ENCODE measurements around the gene ZC3H11A. TPM values are rescaled to one million over a fixed set of nuclear protein-coding genes. Genes with fewer than 3 reads are reported as not detected.
"Not testable (repeated sequence)": the region's sequence is repeated elsewhere in the genome, so short reads cannot be mapped to it uniquely, and the experiment has no call there.

ZC3H11A gene
- total RNA-seq, 6 donors from 2014 or later, result 59.4 to 133 (median 78.6) TPM

- H3K27ac ChIP-seq, result no peak overlapping the region
- TF ChIP-seq POLR2AphosphoS5 (IDR thresholded peaks at IDR 0.05) (no peak), EP300 (IDR thresholded peaks at IDR 0.05) (no peak)
- no peak for DNase-seq
- H3K27me3 ChIP-seq, result no peaks in the 10 kb centered on the region
- no peak overlapping the region for H3K4me3 ChIP-seq
- H3K36me3 ChIP-seq, result no peaks in the 10 kb centered on the region
- H3K4me1 ChIP-seq, result peaks cover 0 to 3% (median 2%) of the 10 kb centered on the region in 4 donors
- H3K9me3 ChIP-seq, result no peaks in the 10 kb centered on the region
- WGBS, 2 donors, result 77 to 79% methylated on average over 3 of the region's 3 CpGs
- ATAC-seq (ENCODE audit: low FRiP score in 2 of 2), result no peak
Measured at GRCh38 chr1:203789966-203790365, 5.5 kb upstream of the ZC3H11A start.

DNA sequence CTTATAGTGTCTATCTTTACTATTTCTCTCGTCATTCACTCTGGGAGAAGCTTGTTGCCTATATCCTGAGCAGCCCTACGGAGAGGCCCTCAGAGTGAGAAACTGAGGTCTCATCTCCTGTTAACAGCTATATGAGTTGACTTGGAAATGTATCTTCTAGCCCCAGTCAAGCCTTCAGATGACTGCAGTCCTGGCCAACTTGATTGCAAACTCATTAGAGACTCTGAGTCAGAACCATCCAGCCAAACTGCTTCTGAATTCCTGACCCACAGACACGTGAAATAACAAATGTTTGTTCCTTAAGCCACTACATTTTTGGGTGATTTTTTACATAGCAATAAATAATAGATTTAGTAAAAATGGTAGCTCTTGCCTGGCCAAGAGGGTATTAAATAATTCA is 3.9 kb upstream of the ZC3H11A start:
- WGBS, 2 donors, result 68 to 93% methylated on average over 3 of the region's 3 CpGs
- no peak overlapping the region for H3K4me3 ChIP-seq
- ATAC-seq (ENCODE audit: low FRiP score in 2 of 2), result no peak

DNA sequence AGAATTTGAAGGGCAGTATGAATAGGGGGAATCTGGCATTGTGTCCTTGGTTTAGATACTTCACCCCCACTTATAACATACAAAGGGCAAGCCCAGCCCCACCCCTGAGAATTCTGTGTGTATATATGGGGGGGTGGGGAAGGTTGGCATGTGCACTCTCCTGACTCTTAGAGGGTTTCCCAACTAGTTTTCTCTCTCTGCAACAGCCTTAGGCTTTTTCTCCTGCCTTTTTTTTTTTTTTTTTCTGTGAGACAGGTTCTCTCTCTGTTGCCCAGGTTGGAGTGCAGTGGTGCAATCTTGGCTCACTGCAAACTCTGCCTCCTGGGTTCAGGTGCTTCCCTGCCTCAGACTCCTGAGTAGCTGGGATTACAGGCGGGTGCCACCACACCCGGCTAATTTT is 2.9 kb upstream of the ZC3H11A start:
- peaks cover 11 to 16% (median 15%) of the 10 kb centered on the region in 4 donors for H3K4me1 ChIP-seq
- no peaks in the 10 kb centered on the region for H3K9me3 ChIP-seq
- H3K27me3 ChIP-seq, result no peaks in the 10 kb centered on the region
- DNase-seq, result peak in 1 of 2 donors; percentile 71
- H3K36me3 ChIP-seq, result no peaks in the 10 kb centered on the region
- peak overlapping the region in 2 of 4 donors; percentile 6 to 59 for H3K27ac ChIP-seq
- WGBS, 2 donors, result 39 to 100% methylated on average over 2 of the region's 2 CpGs
- no peak overlapping the region for H3K4me3 ChIP-seq
- no peak for ATAC-seq (ENCODE audit: low FRiP score in 2 of 2)
- no peak for TF ChIP-seq EP300 (IDR thresholded peaks at IDR 0.05)
- no peak for TF ChIP-seq POLR2AphosphoS5 (IDR thresholded peaks at IDR 0.05)
- TF ChIP-seq POLR2A (IDR thresholded peaks at IDR 0.05), result no peak
- TF ChIP-seq, protein P1, sequence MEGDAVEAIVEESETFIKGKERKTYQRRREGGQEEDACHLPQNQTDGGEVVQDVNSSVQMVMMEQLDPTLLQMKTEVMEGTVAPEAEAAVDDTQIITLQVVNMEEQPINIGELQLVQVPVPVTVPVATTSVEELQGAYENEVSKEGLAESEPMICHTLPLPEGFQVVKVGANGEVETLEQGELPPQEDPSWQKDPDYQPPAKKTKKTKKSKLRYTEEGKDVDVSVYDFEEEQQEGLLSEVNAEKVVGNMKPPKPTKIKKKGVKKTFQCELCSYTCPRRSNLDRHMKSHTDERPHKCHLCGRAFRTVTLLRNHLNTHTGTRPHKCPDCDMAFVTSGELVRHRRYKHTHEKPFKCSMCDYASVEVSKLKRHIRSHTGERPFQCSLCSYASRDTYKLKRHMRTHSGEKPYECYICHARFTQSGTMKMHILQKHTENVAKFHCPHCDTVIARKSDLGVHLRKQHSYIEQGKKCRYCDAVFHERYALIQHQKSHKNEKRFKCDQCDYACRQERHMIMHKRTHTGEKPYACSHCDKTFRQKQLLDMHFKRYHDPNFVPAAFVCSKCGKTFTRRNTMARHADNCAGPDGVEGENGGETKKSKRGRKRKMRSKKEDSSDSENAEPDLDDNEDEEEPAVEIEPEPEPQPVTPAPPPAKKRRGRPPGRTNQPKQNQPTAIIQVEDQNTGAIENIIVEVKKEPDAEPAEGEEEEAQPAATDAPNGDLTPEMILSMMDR (IDR thresholded peaks at IDR 0.05), result no peak

More for the DNA sequence above, 3.9 kb upstream of the ZC3H11A start:
- Histone ChIP-seq H3K36me3 (no peaks in the 10 kb centered on the region), H3K9me3 (no peaks in the 10 kb centered on the region), H3K4me1 (peaks cover under 1 to 6% (median 5%) of the 10 kb centered on the region in 4 donors), H3K27ac (no peak overlapping the region), H3K27me3 (no peaks in the 10 kb centered on the region)
- no peak for TF ChIP-seq POLR2AphosphoS5 (IDR thresholded peaks at IDR 0.05)
- no peak for TF ChIP-seq POLR2A (IDR thresholded peaks at IDR 0.05)
- TF ChIP-seq, protein P1 (IDR thresholded peaks at IDR 0.05), result no peak
- TF ChIP-seq EP300 (IDR thresholded peaks at IDR 0.05), result no peak
- DNase-seq, result no peak

DNA sequence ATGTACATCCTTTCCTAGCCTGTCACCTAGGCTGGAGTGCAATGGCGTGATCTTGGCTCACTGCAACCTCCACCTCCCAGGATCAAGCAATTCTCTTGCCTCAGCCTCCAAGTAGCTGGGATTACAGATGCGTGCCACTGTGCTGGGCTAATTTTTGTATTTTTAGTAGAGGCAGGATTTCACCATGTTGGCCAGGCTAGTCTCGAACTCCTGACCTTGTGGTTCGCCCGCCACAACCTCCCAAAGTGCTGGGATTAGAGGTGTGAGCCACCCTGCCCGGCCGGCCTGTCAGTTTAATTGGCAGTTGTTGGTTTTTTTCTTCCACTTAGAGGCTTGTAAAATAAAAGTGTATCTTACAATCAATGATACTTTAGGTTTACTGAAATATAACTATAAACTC is 1.9 kb upstream of the ZC3H11A start:
- 96 to 97% methylated on average over 7 of the region's 7 CpGs for WGBS, 2 donors
- not testable (repeated sequence) for ATAC-seq (ENCODE audit: low FRiP score in 2 of 2); H3K36me3 ChIP-seq; DNase-seq; H3K4me3 ChIP-seq; H3K27ac ChIP-seq; H3K27me3 ChIP-seq; H3K9me3 ChIP-seq
- H3K4me1 ChIP-seq, result peaks cover 22 to 26% (median 24%) of the 10 kb centered on the region in 4 donors

DNA sequence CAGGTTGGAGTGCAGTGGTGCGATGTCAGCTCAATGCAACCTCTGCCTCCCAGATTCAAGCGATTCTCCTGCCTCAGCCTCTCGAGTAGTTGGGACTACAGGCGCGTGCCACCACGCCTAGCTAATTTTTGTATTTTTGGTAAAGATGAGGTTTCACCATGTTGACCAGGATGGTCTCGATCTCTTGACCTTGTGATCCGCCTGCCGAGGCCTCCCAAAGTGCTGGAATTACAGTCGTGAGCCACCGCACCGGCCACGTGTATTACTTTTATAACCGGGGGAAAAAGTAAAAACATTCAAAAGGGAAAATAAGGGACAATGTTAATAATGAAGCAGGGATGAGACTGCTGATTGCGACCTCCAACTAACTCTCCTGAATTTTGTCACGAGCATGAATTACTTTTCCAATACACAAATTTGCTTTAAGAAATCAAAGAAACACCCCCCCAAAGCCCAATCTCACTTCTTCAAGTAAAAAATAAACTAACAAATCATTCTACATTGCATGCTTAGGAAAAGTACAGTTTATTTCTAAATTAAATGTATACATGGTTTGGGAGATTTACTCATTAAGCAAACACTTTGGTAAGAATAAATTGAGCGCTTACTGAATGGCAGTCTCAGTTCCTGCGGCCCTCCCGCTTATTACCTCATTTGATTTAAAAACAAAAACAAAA is 521 bp upstream of the ZC3H11A start:
- DNase-seq (no peak), ATAC-seq (ENCODE audit: low FRiP score in 2 of 2) (no peak)
- H3K4me1 ChIP-seq, result peaks cover 29 to 35% (median 31%) of the 10 kb centered on the region in 4 donors
- peaks cover 0 to 12% (median 0%) of the 10 kb centered on the region in 4 donors for H3K36me3 ChIP-seq
- peak overlapping the region; percentile 96 to 99 (median 97) for H3K27ac ChIP-seq
- WGBS, 2 donors, result 78 to 80% methylated on average over 19 of the region's 19 CpGs
- H3K9me3 ChIP-seq, result no peaks in the 10 kb centered on the region
- no peaks in the 10 kb centered on the region for H3K27me3 ChIP-seq
- H3K4me3 ChIP-seq, result peak overlapping the region in 3 of 4 donors; percentile 68 to 83 (median 79)
- TF ChIP-seq EP300 (IDR thresholded peaks at IDR 0.05) (no peak), POLR2AphosphoS5 (IDR thresholded peaks at IDR 0.05) (no peak), POLR2A (IDR thresholded peaks at IDR 0.05) (no peak)
- TF ChIP-seq, protein P1 (IDR thresholded peaks at IDR 0.05), result no peak

DNA sequence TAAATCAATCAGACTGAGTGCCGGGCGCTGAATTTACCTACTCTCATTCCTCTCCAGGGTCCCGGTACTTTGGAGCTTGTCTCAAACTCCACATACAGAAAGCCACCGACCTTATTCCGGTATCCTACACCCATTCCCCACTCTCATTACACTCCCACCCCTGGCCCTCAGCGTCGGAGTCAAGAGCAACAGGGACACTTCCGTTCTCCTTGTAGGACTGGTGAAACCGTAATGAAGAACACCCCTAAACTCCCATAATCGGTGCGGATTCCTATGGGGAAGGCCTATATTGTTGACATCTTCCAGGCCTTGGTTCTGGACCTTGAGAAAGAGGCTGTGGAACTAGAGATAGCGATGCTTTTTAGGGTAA is 798 bp downstream of the ZC3H11A start:
- TF ChIP-seq POLR2A (IDR thresholded peaks at IDR 0.05) (no peak), POLR2AphosphoS5 (IDR thresholded peaks at IDR 0.05) (no peak), EP300 (IDR thresholded peaks at IDR 0.05) (no peak)
- TF ChIP-seq, protein P1 (IDR thresholded peaks at IDR 0.05), result no peak
- Histone ChIP-seq H3K36me3 (peaks cover 0 to 17% (median 0%) of the 10 kb centered on the region in 4 donors), H3K4me1 (peaks cover 35 to 44% (median 41%) of the 10 kb centered on the region in 4 donors), H3K27me3 (no peaks in the 10 kb centered on the region), H3K27ac (peak overlapping the region; percentile 96 to 99 (median 97)), H3K4me3 (peak overlapping the region; percentile 68 to 83 (median 79)), H3K9me3 (no peaks in the 10 kb centered on the region)
- ATAC-seq (ENCODE audit: low FRiP score in 2 of 2) (peak; percentile 44 to 64), DNase-seq (no peak)
- WGBS, 2 donors, result 1 to 2% methylated on average over 12 of the region's 12 CpGs
